Gastroesophageal sphincter (tissue), 4 donors: ENCODE results near the gene TCOF1. TPM values are rescaled to one million over a fixed set of nuclear protein-coding genes. Genes with fewer than 3 reads are reported as not detected.

Source experiments
- ATAC-seq: fragments of 150-250 bp; one replicate; pipeline ENCODE4 v1.9.1; 2016; ENCODE audit warnings: mild to moderate bottlenecking, moderate library complexity
- H3K27ac ChIP-seq, 4 donors: fragments of 200-600 bp; sonication (generic) in 3 of 4; 1 replicate in 3 of 4; 2 replicates in 1 of 4; pipeline ENCODE4 v1.5.1; 2016 to 2019
- H3K27me3 ChIP-seq: fragments of 200-600 bp; sonication (generic); one replicate; pipeline ENCODE4 v1.5.1; 2019
- H3K36me3 ChIP-seq, 2 donors: fragments of 200-600 bp; sonication (generic); one replicate each; pipeline ENCODE4 v1.5.1; 2019; ENCODE audit warnings: control low read depth in 1 of 2
- H3K4me1 ChIP-seq, 3 donors: fragments of 200-600 bp; sonication (generic); 1 replicate in 2 of 3; 2 replicates in 1 of 3; pipeline ENCODE4 v1.5.1; 2016 to 2019; ENCODE audit warnings: control low read depth in 2 of 3
- H3K4me3 ChIP-seq, 2 donors: fragments of 200-600 bp; sonication (generic); one replicate each; pipeline ENCODE4 v1.5.1; 2019; ENCODE audit warnings: mild to moderate bottlenecking in 1 of 2, moderate library complexity in 1 of 2
- H3K9me3 ChIP-seq, 3 donors: fragments of 200-600 bp; sonication (generic); one replicate each; pipeline ENCODE4 v1.5.1; 2017 to 2019; ENCODE audit warnings: control low read depth in 2 of 3
- CTCF ChIP-seq, 4 experiments: fragments of 200-600 bp in 2 of 4; fragments of 450-650 bp in 2 of 4; sonication (generic) in 1 of 4; IDR thresholded peaks; one replicate each; pipeline ENCODE4 v1.5.1; 2017 to 2019; ENCODE audit warnings: antibody characterized with exemption in 4 of 4, mild to moderate bottlenecking in 2 of 4, moderate library complexity in 2 of 4
- EP300 ChIP-seq: sonication (generic); formaldehyde crosslinking; IDR thresholded peaks from one replicate; pipeline ENCODE4 v1.6.1; 2017; ENCODE audit warnings: antibody characterized with exemption, mild to moderate bottlenecking
- POLR2A ChIP-seq, 2 donors: fragments of 450-650 bp; IDR thresholded peaks; one replicate each; pipeline ENCODE4 v1.6.1; 2017; ENCODE audit warnings: antibody characterized with exemption in 2 of 2, mild to moderate bottlenecking in 2 of 2, moderate library complexity in 1 of 2
- POLR2AphosphoS5 ChIP-seq: sonication (generic); formaldehyde crosslinking; IDR thresholded peaks from one replicate; pipeline ENCODE4 v1.6.1; 2017; ENCODE audit warnings: antibody characterized with exemption
- WGBS, 2 donors: methylation state at CpG; one replicate each; pipeline ENCODE4 v1.1.5; 2018; ENCODE audit warnings: low coverage in 1 of 2; 5-methylcytosine and 5-hydroxymethylcytosine counted together
- total RNA-seq, 4 donors: library from RNA; depleted of rRNA; stranded (reverse); fragments of >200 nt; gene quantifications; one replicate each; pipeline ENCODE4 v1.1.0, GENCODE V29; 2016

TCOF1 gene
- total RNA-seq, 4 donors from 2014 or later: 25.4 to 55.7 (median 31.0) TPM

GRCh38 chr5:150364004-150364403 is 6.5 kb downstream of the TCOF1 start:
- H3K4me1 ChIP-seq: peaks cover 0 to 12% (median 0%) of the 10 kb centered on the region in 3 donors
- no peaks in the 10 kb centered on the region for H3K9me3 ChIP-seq
- no peak overlapping the region for H3K4me3 ChIP-seq
- H3K27me3 ChIP-seq: no peaks in the 10 kb centered on the region
- 83 to 93% methylated on average over 7 to 9 of the region's 9 CpGs for WGBS, 2 donors
- peaks cover 0 to 91% of the 10 kb centered on the region in 2 donors for H3K36me3 ChIP-seq
- no peak for TF ChIP-seq EP300
- TF ChIP-seq POLR2A (IDR thresholded peaks at IDR 0.05): no peak
- TF ChIP-seq CTCF (IDR thresholded peaks at IDR 0.05): no peak
- no peak overlapping the region for H3K27ac ChIP-seq
- no peak for ATAC-seq

GRCh38 chr5:150368526-150368925 is 11.0 kb downstream of the TCOF1 start:
- H3K9me3 ChIP-seq: no peaks in the 10 kb centered on the region
- no peak overlapping the region for H3K4me3 ChIP-seq
- peaks cover 0 to 97% of the 10 kb centered on the region in 2 donors for H3K36me3 ChIP-seq
- H3K4me1 ChIP-seq: no peaks in the 10 kb centered on the region
- ATAC-seq: no peak
- H3K27me3 ChIP-seq: no peaks in the 10 kb centered on the region
- no CpG with 5 or more reads among the region's 4 CpGs for WGBS, 2 donors
- no peak overlapping the region for H3K27ac ChIP-seq
- no peak for TF ChIP-seq POLR2A (IDR thresholded peaks at IDR 0.05)
- no peak for TF ChIP-seq CTCF (IDR thresholded peaks at IDR 0.05)
- no peak for TF ChIP-seq EP300
- no peak for TF ChIP-seq POLR2AphosphoS5

GRCh38 chr5:150372639-150373038 is 15.1 kb downstream of the TCOF1 start:
- TF ChIP-seq POLR2A (IDR thresholded peaks at IDR 0.05) (no peak), CTCF (IDR thresholded peaks at IDR 0.05) (no peak), POLR2AphosphoS5 (no peak), EP300 (no peak)
- ATAC-seq: no peak
- no peaks in the 10 kb centered on the region for H3K4me1 ChIP-seq
- H3K4me3 ChIP-seq: no peak overlapping the region
- peaks cover 0 to 100% of the 10 kb centered on the region in 2 donors for H3K36me3 ChIP-seq
- 83 to 100% methylated on average over 3 to 4 of the region's 6 CpGs for WGBS, 2 donors
- no peaks in the 10 kb centered on the region for H3K27me3 ChIP-seq
- H3K9me3 ChIP-seq: no peaks in the 10 kb centered on the region
- H3K27ac ChIP-seq: no peak overlapping the region

- peaks cover 0 to 100% of the 10 kb centered on the region in 2 donors for H3K36me3 ChIP-seq
- ATAC-seq: no peak
- no peaks in the 10 kb centered on the region for H3K9me3 ChIP-seq
- H3K27ac ChIP-seq: no peak overlapping the region
- WGBS, 2 donors: 100% methylated on average over 2 of the region's 11 CpGs; no CpG with 5 or more reads in 1 of the 2 donors
- no peaks in the 10 kb centered on the region for H3K27me3 ChIP-seq
- H3K4me1 ChIP-seq: no peaks in the 10 kb centered on the region
- no peak overlapping the region for H3K4me3 ChIP-seq
- no peak for TF ChIP-seq POLR2AphosphoS5
- no peak for TF ChIP-seq CTCF (IDR thresholded peaks at IDR 0.05)
- TF ChIP-seq POLR2A (IDR thresholded peaks at IDR 0.05): no peak
These were observed 17.2 kb downstream of the TCOF1 start for GRCh38 chr5:150374651-150375050.

- TF ChIP-seq CTCF (IDR thresholded peaks at IDR 0.05): no peak
- TF ChIP-seq POLR2A (IDR thresholded peaks at IDR 0.05): no peak
- no peak for TF ChIP-seq POLR2AphosphoS5
- TF ChIP-seq EP300: no peak
- no peak for ATAC-seq
- peaks cover 0 to 100% of the 10 kb centered on the region in 2 donors for H3K36me3 ChIP-seq
- H3K27ac ChIP-seq: no peak overlapping the region
- WGBS, 2 donors: 67 to 75% methylated on average over 6 to 7 of the region's 10 CpGs
- no peaks in the 10 kb centered on the region for H3K9me3 ChIP-seq
- H3K4me3 ChIP-seq: no peak overlapping the region
- no peaks in the 10 kb centered on the region for H3K27me3 ChIP-seq
- no peaks in the 10 kb centered on the region for H3K4me1 ChIP-seq
These were observed 19.6 kb downstream of the TCOF1 start for GRCh38 chr5:150376799-150377771.
